HG03521 (cell line): Measurements from ENCODE around the gene RASA3.

Source experiments
- ATAC-seq: cut with Tn5 transposase; IDR thresholded peaks from one replicate; pipeline ENCODE4 v1.9.1; 2021; ENCODE audit warnings: mild to moderate bottlenecking, moderate library complexity; ENCODE audit not compliant: unreplicated experiment

RASA3 gene

DNA sequence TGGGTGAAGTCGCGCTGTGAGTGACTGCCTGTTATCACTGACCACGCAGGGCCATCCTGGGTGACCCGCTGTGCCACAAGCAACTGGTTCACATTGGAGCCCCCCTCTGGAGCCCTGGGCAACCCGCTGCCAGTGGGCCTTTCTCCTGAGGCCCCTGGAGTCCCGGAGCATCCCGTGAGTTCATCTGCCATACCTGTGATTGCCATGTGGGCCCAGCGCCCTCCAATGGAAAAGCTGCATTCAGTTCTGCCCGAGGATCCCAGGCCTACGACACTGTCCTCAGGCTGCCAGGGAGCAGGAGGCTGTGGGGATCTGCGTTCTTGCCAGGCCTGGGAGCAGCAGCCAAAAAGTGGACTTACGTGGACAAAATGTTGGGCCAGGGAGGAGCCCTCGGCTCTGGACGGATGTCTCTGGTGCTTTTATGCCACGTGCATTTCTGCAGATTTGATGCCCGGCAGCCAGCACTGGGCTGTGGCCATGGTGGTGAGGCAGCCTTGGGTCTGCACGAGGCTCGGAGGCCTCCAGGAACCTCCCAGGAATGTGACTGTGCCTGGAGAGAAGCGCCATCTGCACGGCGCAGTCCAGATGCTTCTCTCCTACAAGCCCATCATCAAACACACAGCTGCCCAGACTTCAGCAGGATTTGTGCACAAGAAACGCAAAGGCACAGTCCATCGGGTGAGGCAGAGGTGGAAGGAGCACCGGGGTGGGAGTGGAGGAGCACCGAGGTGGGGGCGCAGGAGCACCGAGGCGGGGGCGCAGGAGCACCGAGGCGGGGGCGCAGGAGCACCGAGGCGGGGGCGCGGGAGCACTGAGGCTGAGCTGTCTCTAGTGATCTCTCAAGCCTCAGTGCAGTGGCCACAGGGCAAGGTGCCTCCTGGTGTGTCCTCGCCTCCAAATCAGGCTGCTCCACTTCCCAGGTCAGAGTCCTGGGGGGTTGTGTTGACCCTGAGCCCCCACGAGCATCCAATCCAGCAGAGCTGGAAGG, 202.5 kb downstream of the RASA3 start:
- ATAC-seq = no peak

GRCh38 chr13:113928685-113929627, 203.5 kb downstream of the RASA3 start:
- no peak for ATAC-seq
